Neural progenitor cell (in vitro differentiated cells): Measurements from ENCODE around the gene NBPF4. TPM values are rescaled to one million over a fixed set of nuclear protein-coding genes. Genes with fewer than 3 reads are reported as not detected.

ENCODE experiments used
- DNase-seq: peaks from one replicate; pipeline ENCODE4 v3.0.0-alpha.2; 2016; ENCODE audit warnings: low spot score
- H2AFZ ChIP-seq: fragments of 200-600 bp; sonication (generic); replicated peaks from 2 replicates; pipeline ENCODE4 v1.6.1; 2016; ENCODE audit warnings: antibody characterized with exemption
- H3F3A ChIP-seq: fragments of 200-600 bp; sonication (generic); 2 replicates; pipeline ENCODE4 v1.6.1; 2016; ENCODE audit warnings: antibody characterized with exemption, low read depth
- H3K27ac ChIP-seq: fragments of 200-600 bp; sonication (generic); 2 replicates; pipeline ENCODE4 v1.5.1; 2016; ENCODE audit warnings: mild to moderate bottlenecking
- H3K27me3 ChIP-seq: fragments of 200-600 bp; sonication (generic); 2 replicates; pipeline ENCODE4 v1.6.1; 2016; ENCODE audit warnings: mild to moderate bottlenecking, moderate library complexity
- H3K36me3 ChIP-seq: fragments of 200-600 bp; sonication (generic); 2 replicates; pipeline ENCODE4 v1.5.1; 2016
- H3K4me1 ChIP-seq: fragments of 200-600 bp; sonication (generic); 2 replicates; pipeline ENCODE4 v1.6.1; 2016; ENCODE audit warnings: mixed run types
- H3K4me2 ChIP-seq: fragments of 200-600 bp; sonication (generic); 2 replicates; pipeline ENCODE4 v1.6.1; 2016
- H3K4me3 ChIP-seq: fragments of 200-600 bp; sonication (generic); 2 replicates; pipeline ENCODE4 v1.5.1; 2016
- H3K79me2 ChIP-seq: fragments of 200-600 bp; sonication (generic); 2 replicates; pipeline ENCODE4 v1.6.1; 2016; ENCODE audit warnings: low read depth
- H3K9ac ChIP-seq: fragments of 200-600 bp; sonication (generic); 2 replicates; pipeline ENCODE4 v1.6.1; 2016
- H3K9me3 ChIP-seq: fragments of 200-600 bp; sonication (generic); 2 replicates; pipeline ENCODE4 v1.5.1; 2016; ENCODE audit warnings: low read depth
- H4K20me1 ChIP-seq: fragments of 200-600 bp; sonication (generic); 2 replicates; pipeline ENCODE4 v1.6.1; 2016; ENCODE audit warnings: low read depth
- H3K27ac Mint-ChIP-seq: 3 replicates; pipeline ENCODE4 v1.8.0; 2021; ENCODE audit warnings: mixed read lengths
- H3K27me3 Mint-ChIP-seq: 2 replicates; pipeline ENCODE4 v1.8.0; 2022; ENCODE audit warnings: low read depth, mild to moderate bottlenecking, inconsistent platforms, moderate library complexity, mixed read lengths; ENCODE audit not compliant: insufficient read depth
- H3K36me3 Mint-ChIP-seq: 3 replicates; pipeline ENCODE4 v1.8.0; 2021; ENCODE audit warnings: mixed read lengths
- H3K4me1 Mint-ChIP-seq: 3 replicates; pipeline ENCODE4 v1.8.0; 2021; ENCODE audit warnings: mixed read lengths
- H3K4me3 Mint-ChIP-seq: 3 replicates; pipeline ENCODE4 v1.8.0; 2021; ENCODE audit warnings: mild to moderate bottlenecking, moderate library complexity, mixed read lengths
- H3K9me3 Mint-ChIP-seq: 3 replicates; pipeline ENCODE4 v1.8.0; 2020; ENCODE audit warnings: mixed read lengths
- EZH2 ChIP-seq: fragments of 200-600 bp; sonication (generic); IDR thresholded peaks from 2 replicates; pipeline ENCODE4 v1.6.1; 2017; ENCODE audit warnings: antibody characterized with exemption, mild to moderate bottlenecking, moderate library complexity
- EZH2phosphoT487 ChIP-seq: fragments of 200-600 bp; sonication (generic); IDR thresholded peaks from 2 replicates; pipeline ENCODE4 v1.6.1; 2017; ENCODE audit warnings: antibody characterized with exemption
- total RNA-seq: library from RNA; depleted of rRNA; stranded (reverse); fragments of >200 nt; gene quantifications from 2 replicates; pipeline ENCODE4 v1.2.3, GENCODE V29; 2015; ENCODE audit warnings: low replicate concordance
- TF ChIP-seq, protein P1 (sequence below): fragments of 200-600 bp; sonication (generic); IDR thresholded peaks from 2 replicates; pipeline ENCODE4 v1.5.1; 2017; ENCODE audit warnings: antibody characterized with exemption, mild to moderate bottlenecking

Gene NBPF4
- total RNA-seq, 1 donor from 2014 or later: not detected

DNA sequence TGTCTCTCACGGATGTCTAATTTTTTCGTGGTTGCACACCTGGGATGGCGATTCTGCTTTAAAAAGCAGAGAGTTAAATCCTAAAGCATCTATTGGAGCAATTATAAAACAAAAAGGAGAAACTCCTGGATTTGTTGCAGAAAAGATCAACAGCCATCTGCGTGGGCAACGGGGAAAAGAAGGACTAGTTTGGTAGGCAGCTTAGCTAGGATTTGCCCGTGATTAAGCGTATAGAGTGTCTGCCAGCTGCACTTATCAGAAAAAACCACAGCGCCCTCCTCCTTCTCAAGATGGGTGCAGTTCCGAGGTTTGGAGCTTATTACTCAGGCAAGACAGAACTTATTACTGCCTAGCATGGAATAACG, 43.2 kb downstream of the NBPF4 start:
- Histone ChIP-seq H3K27me3 (peaks cover 12% of the 10 kb centered on the region), H2AFZ (peak overlapping the region; percentile 94), H3K27ac (no peak overlapping the region), H3K4me2 (peak overlapping the region; percentile 94), H3K9ac (no peak overlapping the region), H3F3A (peaks cover 4% of the 10 kb centered on the region), H3K9me3 (peaks cover 4% of the 10 kb centered on the region), H3K79me2 (peaks cover 43% of the 10 kb centered on the region), H3K36me3 (peaks cover 3% of the 10 kb centered on the region), H3K4me3 (peak overlapping the region; percentile 85), H4K20me1 (peaks cover 7% of the 10 kb centered on the region), H3K4me1 (peaks cover 18% of the 10 kb centered on the region)
- Mint-ChIP-seq H3K27me3 (peaks cover 11% of the 10 kb centered on the region), H3K36me3 (peaks cover 23% of the 10 kb centered on the region), H3K4me1 (peaks cover 19% of the 10 kb centered on the region), H3K9me3 (peaks cover 17% of the 10 kb centered on the region), H3K4me3 (peak overlapping the region; percentile 91), H3K27ac (no peak overlapping the region)
- DNase-seq: peak; percentile 35
- no peak for TF ChIP-seq EZH2
- TF ChIP-seq, protein P1, sequence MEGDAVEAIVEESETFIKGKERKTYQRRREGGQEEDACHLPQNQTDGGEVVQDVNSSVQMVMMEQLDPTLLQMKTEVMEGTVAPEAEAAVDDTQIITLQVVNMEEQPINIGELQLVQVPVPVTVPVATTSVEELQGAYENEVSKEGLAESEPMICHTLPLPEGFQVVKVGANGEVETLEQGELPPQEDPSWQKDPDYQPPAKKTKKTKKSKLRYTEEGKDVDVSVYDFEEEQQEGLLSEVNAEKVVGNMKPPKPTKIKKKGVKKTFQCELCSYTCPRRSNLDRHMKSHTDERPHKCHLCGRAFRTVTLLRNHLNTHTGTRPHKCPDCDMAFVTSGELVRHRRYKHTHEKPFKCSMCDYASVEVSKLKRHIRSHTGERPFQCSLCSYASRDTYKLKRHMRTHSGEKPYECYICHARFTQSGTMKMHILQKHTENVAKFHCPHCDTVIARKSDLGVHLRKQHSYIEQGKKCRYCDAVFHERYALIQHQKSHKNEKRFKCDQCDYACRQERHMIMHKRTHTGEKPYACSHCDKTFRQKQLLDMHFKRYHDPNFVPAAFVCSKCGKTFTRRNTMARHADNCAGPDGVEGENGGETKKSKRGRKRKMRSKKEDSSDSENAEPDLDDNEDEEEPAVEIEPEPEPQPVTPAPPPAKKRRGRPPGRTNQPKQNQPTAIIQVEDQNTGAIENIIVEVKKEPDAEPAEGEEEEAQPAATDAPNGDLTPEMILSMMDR: peak; percentile 25

DNA sequence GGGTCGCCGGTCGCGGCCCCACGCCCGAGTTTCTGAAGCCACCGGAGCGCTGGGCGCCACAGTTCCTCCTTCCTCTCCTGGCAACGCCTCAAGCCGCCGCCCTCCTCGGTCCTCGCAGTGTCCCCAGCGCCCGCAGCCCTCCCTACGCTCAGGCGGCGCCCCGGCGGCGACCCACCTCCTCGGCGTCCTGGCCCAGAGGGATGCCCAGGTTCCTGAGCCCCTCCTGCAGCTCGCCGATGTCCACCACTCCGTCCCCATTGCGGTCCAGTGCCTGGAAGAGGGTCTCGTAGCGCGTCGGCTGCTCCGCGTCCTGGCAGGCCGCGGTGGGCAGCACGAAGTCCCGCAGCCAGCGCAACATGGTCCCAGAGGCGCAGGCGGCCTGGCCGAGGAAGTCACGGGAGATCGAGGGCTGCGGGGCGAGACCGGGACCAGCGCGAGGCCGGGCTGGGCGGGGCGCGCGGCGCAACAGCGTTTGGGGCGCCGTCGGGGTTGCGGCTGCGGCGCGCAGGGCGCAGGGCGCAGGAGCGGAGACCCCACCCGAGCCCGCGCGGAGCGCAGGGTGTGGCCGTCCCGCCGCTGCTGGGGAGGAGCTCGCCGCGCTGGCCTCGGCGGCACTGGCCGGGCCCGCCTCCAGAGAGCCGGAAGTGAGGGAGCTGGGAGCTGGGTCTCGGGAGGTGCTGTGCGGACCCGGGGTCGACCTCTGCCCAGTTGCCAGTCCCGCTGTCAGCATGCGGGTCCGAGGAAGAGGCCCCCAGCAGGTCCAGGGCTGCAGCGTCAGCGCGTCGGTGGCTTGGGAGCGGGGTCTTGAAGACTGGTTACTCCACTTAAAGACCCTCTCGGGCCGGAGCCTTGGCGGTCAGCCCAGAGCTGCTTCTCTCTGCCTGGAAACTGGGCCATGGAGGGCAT, 43.8 kb downstream of the NBPF4 start, which contains the start of gene SLC25A24:
SLC25A24 (minus strand) TSS at position 563 of the 906 bp plus-strand sequence; CDS start at position 358, 205 bp downstream.
- no peak for TF ChIP-seq EZH2phosphoT487
- no peak for TF ChIP-seq EZH2
- TF ChIP-seq, protein P1: no peak
- DNase-seq: peak; percentile 86
- H3K27me3 ChIP-seq: peaks cover 12% of the 10 kb centered on the region
- peaks cover 4% of the 10 kb centered on the region for H3F3A ChIP-seq
- peak within 1 kb of the TSS; percentile 36 for H3K27ac Mint-ChIP-seq
- H3K27me3 Mint-ChIP-seq: peaks cover 11% of the 10 kb centered on the region
- H3K4me3 Mint-ChIP-seq: peak within 1 kb of the TSS; percentile 91
- no peak within 1 kb of the TSS for H3K9ac ChIP-seq
- peak within 1 kb of the TSS; percentile 94 for H3K4me2 ChIP-seq
- H2AFZ ChIP-seq: peak within 1 kb of the TSS; percentile 94
- peaks cover 19% of the 10 kb centered on the region for H3K4me1 Mint-ChIP-seq
- no peak within 1 kb of the TSS for H3K27ac ChIP-seq
- H3K79me2 ChIP-seq: peaks cover 49% of the 10 kb centered on the region
- H3K4me3 ChIP-seq: peak within 1 kb of the TSS; percentile 85
- H3K4me1 ChIP-seq: peaks cover 18% of the 10 kb centered on the region
- H3K9me3 ChIP-seq: peaks cover 4% of the 10 kb centered on the region
- peaks cover 19% of the 10 kb centered on the region for H3K9me3 Mint-ChIP-seq
- peaks cover 3% of the 10 kb centered on the region for H3K36me3 ChIP-seq
- H4K20me1 ChIP-seq: peaks cover 7% of the 10 kb centered on the region
- H3K36me3 Mint-ChIP-seq: peaks cover 29% of the 10 kb centered on the region

DNA sequence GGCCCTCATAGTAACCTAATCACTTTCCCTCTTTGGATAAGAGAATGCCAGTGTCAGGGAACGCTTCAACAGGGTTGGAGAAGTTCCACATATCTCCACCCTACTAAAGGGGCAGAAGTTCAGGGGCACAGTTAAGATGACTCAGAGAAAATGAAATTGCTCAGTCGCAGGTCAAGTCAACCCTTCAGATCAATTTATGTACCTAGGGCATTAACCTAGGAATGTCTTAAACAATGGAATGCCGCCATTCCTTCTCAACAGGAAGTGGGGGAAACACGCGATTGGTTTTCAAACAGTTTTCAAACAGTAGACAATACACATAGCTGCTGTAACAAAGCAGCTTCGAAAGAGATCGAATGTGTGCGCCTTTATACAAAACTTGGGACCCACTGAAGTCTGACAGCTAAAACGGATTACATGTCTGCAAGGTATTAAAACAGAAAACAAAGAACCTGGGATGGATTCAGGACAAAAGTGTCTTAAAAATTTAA, 44.6 kb downstream of the NBPF4 start:
- Mint-ChIP-seq H3K27ac (peak overlapping the region; percentile 36), H3K4me1 (peaks cover 19% of the 10 kb centered on the region), H3K9me3 (peaks cover 16% of the 10 kb centered on the region), H3K4me3 (peak overlapping the region; percentile 89), H3K36me3 (peaks cover 35% of the 10 kb centered on the region), H3K27me3 (peaks cover 8% of the 10 kb centered on the region)
- no peak overlapping the region for H3K27ac ChIP-seq
- DNase-seq: peak; percentile 52
- H3K36me3 ChIP-seq: peaks cover 3% of the 10 kb centered on the region
- H3K9ac ChIP-seq: no peak overlapping the region
- peak overlapping the region; percentile 94 for H3K4me2 ChIP-seq
- no peaks in the 10 kb centered on the region for H3K9me3 ChIP-seq
- TF ChIP-seq EZH2: no peak
- TF ChIP-seq EZH2phosphoT487: no peak
- TF ChIP-seq, protein P1: no peak
- H4K20me1 ChIP-seq: peaks cover 7% of the 10 kb centered on the region
- peaks cover 12% of the 10 kb centered on the region for H3K27me3 ChIP-seq
- peak overlapping the region; percentile 85 for H3K4me3 ChIP-seq
- H3K79me2 ChIP-seq: peaks cover 57% of the 10 kb centered on the region
- peaks cover 18% of the 10 kb centered on the region for H3K4me1 ChIP-seq
- H2AFZ ChIP-seq: peak overlapping the region; percentile 94
- peaks cover 4% of the 10 kb centered on the region for H3F3A ChIP-seq
